IPS-NIHi11 (cell line): Measurements from ENCODE around the gene UBXN7.
A peak's percentile ranks its signal among the peaks of the same experiment; 100 is the strongest.
"Not testable (repeated sequence)": the region's sequence is repeated elsewhere in the genome, so short reads cannot be mapped to it uniquely, and the experiment has no call there.

Experiments used
- DNase-seq: peaks from one replicate; pipeline ENCODE4 v3.0.0; 2012; ENCODE audit warnings: mixed read lengths, low spot score

UBXN7 gene

GRCh38 chr3:196432137-196432879, at the start of gene UBXN7:
Gene UBXN7 (minus strand): TSS chr3:196432427. CDS start chr3:196432399, 28 bp downstream.
- DNase-seq: peak; percentile 99

- no peak for DNase-seq
Measured at GRCh38 chr3:196477678-196478077, 45.5 kb upstream of the UBXN7 start.

GRCh38 chr3:196472286-196472685, 40.1 kb upstream of the UBXN7 start:
- DNase-seq: no peak

GRCh38 chr3:196471551-196471950, 39.3 kb upstream of the UBXN7 start:
- no peak for DNase-seq

- not testable (repeated sequence) for DNase-seq
Measured at GRCh38 chr3:196470182-196470581, 38.0 kb upstream of the UBXN7 start.

- DNase-seq: no peak
Measured at GRCh38 chr3:196463804-196464203, 31.6 kb upstream of the UBXN7 start.

- DNase-seq: no peak
Measured at GRCh38 chr3:196463478-196463756, 31.2 kb upstream of the UBXN7 start.

- not testable (repeated sequence) for DNase-seq
Measured at GRCh38 chr3:196462680-196463477, 30.7 kb upstream of the UBXN7 start.

- no peak for DNase-seq
Measured at GRCh38 chr3:196458063-196458462, 25.8 kb upstream of the UBXN7 start.

GRCh38 chr3:196457470-196457869, 25.2 kb upstream of the UBXN7 start:
- not testable (repeated sequence) for DNase-seq

GRCh38 chr3:196454935-196455334, 22.7 kb upstream of the UBXN7 start:
- DNase-seq: no peak

GRCh38 chr3:196445391-196445790, 13.2 kb upstream of the UBXN7 start:
- peak; percentile 37 for DNase-seq

GRCh38 chr3:196444500-196444894, 12.3 kb upstream of the UBXN7 start:
- no peak for DNase-seq

GRCh38 chr3:196440696-196441095, 8.5 kb upstream of the UBXN7 start:
- DNase-seq: no peak

- DNase-seq: no peak
Measured at GRCh38 chr3:196440041-196440537, 7.9 kb upstream of the UBXN7 start.

- DNase-seq: peak; percentile 63
Measured at GRCh38 chr3:196431181-196432136, 768 bp downstream of the UBXN7 start.

- no peak for DNase-seq
Measured at GRCh38 chr3:196428041-196428440, 4.2 kb downstream of the UBXN7 start.

- DNase-seq: not testable (repeated sequence)
Measured at GRCh38 chr3:196424421-196424820, 7.8 kb downstream of the UBXN7 start.

- DNase-seq: no peak
Measured at GRCh38 chr3:196423044-196423781, 9.0 kb downstream of the UBXN7 start.

- DNase-seq: not testable (repeated sequence)
Measured at GRCh38 chr3:196421668-196422067, 10.6 kb downstream of the UBXN7 start.

GRCh38 chr3:196419386-196419785, 12.8 kb downstream of the UBXN7 start:
- no peak for DNase-seq
